Activated T-helper 2 cell treated with anti-CD3 and anti-CD28 coated beads, Interferon-gamma antibody, Interleukin-2, Interleukin-4, amounts not matched to agents 10 μg/mL and 5 μg/mL and 100 μg/mL, durations not matched to agents 14 hours and 24 hours and 36 hours (primary cell): ENCODE data around the gene ZNF236. TPM values are rescaled to one million over a fixed set of nuclear protein-coding genes. Genes with fewer than 3 reads are reported as not detected.
A peak's percentile ranks its signal among the peaks of the same experiment; 100 is the strongest.

Experiments used
- DNase-seq: peaks from one replicate; pipeline ENCODE4 v3.0.0; 2021; ENCODE audit warnings: low spot score
- H3K27ac Mint-ChIP-seq: one replicate; pipeline ENCODE4 v1.8.0; 2021; ENCODE audit warnings: mixed read lengths
- H3K27me3 Mint-ChIP-seq: one replicate; pipeline ENCODE4 v1.8.0; 2021; ENCODE audit warnings: low read depth, mixed read lengths
- H3K36me3 Mint-ChIP-seq: one replicate; pipeline ENCODE4 v1.8.0; 2021; ENCODE audit warnings: low read depth, mixed read lengths
- H3K4me1 Mint-ChIP-seq: one replicate; pipeline ENCODE4 v1.8.0; 2021; ENCODE audit warnings: low read depth, mixed read lengths
- H3K4me3 Mint-ChIP-seq: one replicate; pipeline ENCODE4 v1.8.0; 2021; ENCODE audit warnings: low read depth, mild to moderate bottlenecking, moderate library complexity, mixed read lengths
- H3K9me3 Mint-ChIP-seq: one replicate; pipeline ENCODE4 v1.8.0; 2021; ENCODE audit warnings: mixed read lengths
- intact Hi-C: fragments of 100-400 bp; cut with micrococcal nuclease; formaldehyde crosslinking; loops from one replicate; pipeline ENCODE4 v1.15.1; 2023
- total RNA-seq: library from RNA; stranded (reverse); gene quantifications from 2 replicates; pipeline ENCODE4 v1.2.3, GENCODE V29; 2022

Gene ZNF236
- total RNA-seq, 1 donor from 2014 or later = 19.8 TPM

DNA sequence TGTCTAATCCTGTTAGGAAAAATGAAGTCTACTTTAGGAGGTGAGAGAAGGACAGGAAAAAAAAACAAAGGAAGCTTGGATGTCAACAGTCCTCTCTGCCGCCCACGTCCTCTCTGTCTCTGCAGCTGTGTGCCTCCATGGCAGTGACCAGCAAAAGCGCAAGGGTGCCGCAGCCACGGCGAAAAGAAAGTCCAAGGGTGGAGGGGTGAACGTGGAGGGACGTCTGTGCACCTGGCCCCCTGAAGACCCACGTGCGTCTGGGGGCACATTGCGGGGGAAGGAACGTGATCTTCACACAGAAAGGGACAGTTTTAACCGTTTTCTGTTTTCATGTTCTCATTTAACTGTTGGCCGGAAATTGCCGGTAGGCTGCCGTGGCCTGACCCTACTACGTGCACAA, 157.5 kb downstream of the ZNF236 start:
- H3K36me3 Mint-ChIP-seq = no peaks in the 10 kb centered on the region
- H3K9me3 Mint-ChIP-seq = no peaks in the 10 kb centered on the region
- H3K27me3 Mint-ChIP-seq = no peaks in the 10 kb centered on the region
- no peak overlapping the region for H3K27ac Mint-ChIP-seq
- intact Hi-C loops = no loop called here
- peaks cover 4% of the 10 kb centered on the region for H3K4me1 Mint-ChIP-seq
- DNase-seq = peak; percentile 1
- H3K4me3 Mint-ChIP-seq = no peak overlapping the region

DNA sequence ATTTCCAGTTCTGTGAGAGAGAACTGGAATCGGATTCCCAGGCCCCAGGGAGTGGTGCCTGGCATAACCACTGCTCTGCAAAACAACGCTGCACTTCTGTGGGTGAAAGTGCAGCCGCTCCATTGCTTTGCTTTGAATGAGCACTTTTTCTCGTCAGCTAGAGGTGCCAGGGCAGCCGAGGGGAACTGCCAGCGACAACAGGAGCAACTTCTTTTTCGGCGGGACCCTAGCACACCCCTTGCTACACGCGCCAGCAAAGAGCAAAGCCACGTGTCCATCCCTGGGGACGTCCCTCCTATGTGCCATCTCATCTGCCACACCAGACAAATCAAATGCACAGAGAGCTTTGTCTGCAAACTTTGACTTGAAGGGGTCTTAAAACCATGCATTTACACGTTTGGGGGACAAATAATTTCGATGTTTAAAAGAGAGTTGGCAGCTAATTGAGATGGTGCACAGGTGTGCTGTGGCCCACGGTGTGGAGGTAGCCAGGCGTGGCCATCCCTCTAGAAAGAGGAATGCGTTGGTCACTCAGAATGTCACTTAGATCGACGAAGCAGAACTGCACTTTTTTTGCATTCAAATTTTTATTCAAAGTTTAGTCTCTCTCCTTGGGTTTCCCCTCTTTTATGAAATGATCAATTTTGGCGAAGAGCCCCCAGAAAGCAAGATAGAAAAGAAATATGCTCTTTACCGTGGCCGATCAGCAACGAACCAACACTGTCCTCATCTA, 158.5 kb downstream of the ZNF236 start:
- no peaks in the 10 kb centered on the region for H3K36me3 Mint-ChIP-seq
- no peak overlapping the region for H3K4me3 Mint-ChIP-seq
- H3K27me3 Mint-ChIP-seq = no peaks in the 10 kb centered on the region
- no peaks in the 10 kb centered on the region for H3K9me3 Mint-ChIP-seq
- DNase-seq = peak; percentile 3
- peaks cover 4% of the 10 kb centered on the region for H3K4me1 Mint-ChIP-seq
- no peak overlapping the region for H3K27ac Mint-ChIP-seq
- intact Hi-C loops = no loop called here

DNA sequence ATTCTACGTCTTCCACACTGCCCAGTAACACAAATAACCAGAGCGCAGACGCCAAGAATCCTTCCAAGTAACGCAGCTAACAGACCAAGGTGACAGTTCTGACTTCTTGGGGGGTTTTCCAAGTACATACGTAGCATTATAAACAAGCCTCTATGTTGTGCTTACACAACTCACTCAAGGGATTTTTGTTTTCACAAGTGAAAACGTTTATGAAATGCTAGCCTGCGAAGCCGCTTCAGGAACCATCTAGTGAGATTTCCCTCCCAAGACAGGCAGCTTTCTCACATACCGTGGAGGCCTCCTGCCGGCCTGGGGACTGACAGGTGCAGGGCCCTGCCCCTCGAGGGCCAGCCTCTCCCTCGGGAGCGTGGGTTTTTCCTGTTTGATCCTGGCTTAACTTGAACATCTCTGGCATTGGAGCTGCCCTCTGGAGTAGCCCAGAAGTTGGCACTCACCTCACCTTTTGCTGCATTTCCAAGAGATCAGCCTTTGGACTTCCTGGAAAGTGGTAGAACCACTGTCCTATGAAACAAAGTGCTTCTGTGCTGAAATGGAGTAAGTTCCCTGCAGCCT, 159.1 kb downstream of the ZNF236 start:
- H3K27me3 Mint-ChIP-seq = no peaks in the 10 kb centered on the region
- DNase-seq = peak; percentile 2
- H3K36me3 Mint-ChIP-seq = no peaks in the 10 kb centered on the region
- H3K27ac Mint-ChIP-seq = no peak overlapping the region
- no peaks in the 10 kb centered on the region for H3K9me3 Mint-ChIP-seq
- intact Hi-C loops = no loop called here
- H3K4me3 Mint-ChIP-seq = no peak overlapping the region
- H3K4me1 Mint-ChIP-seq = peaks cover 4% of the 10 kb centered on the region

DNA sequence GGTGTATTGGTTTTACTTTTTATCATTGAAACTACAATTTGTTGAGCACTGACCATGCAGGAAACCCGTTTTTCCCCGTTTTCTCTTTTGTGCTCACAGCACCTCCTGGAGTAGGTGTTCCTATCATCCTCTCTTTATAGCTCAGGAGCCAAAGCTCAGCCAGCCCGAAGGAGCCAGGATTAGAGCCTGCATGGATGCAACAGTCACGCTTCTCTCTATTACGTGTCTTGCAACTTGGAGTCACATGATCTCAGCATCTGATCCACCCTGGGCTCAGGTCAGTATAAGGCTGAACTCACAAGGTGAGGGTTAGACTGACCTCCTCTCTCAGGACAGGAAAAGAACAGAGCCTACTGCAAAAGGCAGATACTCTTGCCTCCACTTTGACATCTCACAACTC, 159.7 kb downstream of the ZNF236 start:
- Mint-ChIP-seq H3K36me3 (no peaks in the 10 kb centered on the region), H3K9me3 (no peaks in the 10 kb centered on the region), H3K4me1 (peaks cover 4% of the 10 kb centered on the region), H3K27ac (no peak overlapping the region), H3K4me3 (no peak overlapping the region), H3K27me3 (no peaks in the 10 kb centered on the region)
- intact Hi-C loops = no loop called here
- peak; percentile 3 for DNase-seq

DNA sequence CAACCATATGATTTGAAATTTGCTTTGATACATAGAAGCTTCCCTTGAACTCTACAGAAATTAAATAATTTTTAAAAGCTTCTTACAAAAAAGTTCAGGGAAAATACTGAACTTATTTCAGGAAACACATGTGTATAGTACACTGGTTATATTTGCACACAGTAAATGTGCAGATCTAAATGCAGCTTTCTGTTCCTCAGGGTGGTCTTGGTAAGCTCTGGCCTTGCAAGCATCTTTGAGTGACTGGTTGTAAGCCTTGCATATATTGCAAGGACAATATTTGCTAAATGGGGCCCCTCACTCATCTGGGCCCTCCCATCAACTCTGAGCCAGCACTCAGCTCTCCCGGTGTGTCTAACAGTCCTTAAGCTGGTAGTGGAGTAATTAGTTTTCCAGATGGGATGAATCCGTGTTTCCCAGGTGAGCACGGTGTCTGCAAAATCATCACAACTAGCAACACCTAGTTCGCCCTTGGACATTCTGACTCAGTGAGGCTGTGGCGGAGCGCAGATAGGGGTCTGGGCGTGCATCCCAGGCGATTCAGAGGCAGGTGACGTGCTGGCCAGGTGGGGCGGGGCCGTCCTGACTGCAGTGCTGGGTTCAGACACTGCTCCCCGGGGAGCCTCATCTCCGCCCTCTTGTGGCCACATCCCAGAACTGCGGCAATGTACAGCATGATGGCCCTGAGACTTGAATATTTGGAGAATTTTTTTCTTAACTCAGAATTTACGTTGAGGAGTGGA, 160.7 kb downstream of the ZNF236 start:
- intact Hi-C loops = loop anchor here (1.0 kb wide), 3 partner anchors 61 to 180 kb away; no protein-coding TSS in a partner anchor
- peak; percentile 80 for DNase-seq
- peaks cover 4% of the 10 kb centered on the region for H3K4me1 Mint-ChIP-seq
- H3K9me3 Mint-ChIP-seq = no peaks in the 10 kb centered on the region
- H3K27me3 Mint-ChIP-seq = no peaks in the 10 kb centered on the region
- H3K4me3 Mint-ChIP-seq = no peak overlapping the region
- no peaks in the 10 kb centered on the region for H3K36me3 Mint-ChIP-seq
- H3K27ac Mint-ChIP-seq = no peak overlapping the region

DNA sequence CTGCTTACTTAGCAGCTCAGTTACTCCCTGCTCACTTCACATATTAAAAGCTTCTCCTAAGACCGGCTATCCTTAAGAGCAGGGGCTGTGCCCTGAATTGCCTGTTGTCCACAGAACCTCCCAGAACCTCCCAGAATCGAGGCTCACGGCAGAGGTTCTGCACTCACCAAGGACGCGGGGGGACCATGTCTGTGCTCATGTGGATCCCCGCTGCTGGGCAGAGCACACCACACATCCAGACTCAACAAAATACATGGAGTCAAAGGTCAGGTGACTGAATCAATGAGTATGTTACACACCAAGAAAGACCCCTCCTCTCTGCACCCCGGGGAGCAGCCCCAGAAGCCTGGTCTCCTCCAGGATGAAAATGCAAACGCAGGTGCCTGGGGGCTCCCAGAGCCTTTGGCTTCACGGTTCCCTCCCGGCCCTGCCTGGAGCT, 161.3 kb downstream of the ZNF236 start:
- intact Hi-C loops = loop anchor here (1.0 kb wide), 3 partner anchors 61 to 180 kb away; no protein-coding TSS in a partner anchor
- peaks cover 4% of the 10 kb centered on the region for H3K4me1 Mint-ChIP-seq

DNA sequence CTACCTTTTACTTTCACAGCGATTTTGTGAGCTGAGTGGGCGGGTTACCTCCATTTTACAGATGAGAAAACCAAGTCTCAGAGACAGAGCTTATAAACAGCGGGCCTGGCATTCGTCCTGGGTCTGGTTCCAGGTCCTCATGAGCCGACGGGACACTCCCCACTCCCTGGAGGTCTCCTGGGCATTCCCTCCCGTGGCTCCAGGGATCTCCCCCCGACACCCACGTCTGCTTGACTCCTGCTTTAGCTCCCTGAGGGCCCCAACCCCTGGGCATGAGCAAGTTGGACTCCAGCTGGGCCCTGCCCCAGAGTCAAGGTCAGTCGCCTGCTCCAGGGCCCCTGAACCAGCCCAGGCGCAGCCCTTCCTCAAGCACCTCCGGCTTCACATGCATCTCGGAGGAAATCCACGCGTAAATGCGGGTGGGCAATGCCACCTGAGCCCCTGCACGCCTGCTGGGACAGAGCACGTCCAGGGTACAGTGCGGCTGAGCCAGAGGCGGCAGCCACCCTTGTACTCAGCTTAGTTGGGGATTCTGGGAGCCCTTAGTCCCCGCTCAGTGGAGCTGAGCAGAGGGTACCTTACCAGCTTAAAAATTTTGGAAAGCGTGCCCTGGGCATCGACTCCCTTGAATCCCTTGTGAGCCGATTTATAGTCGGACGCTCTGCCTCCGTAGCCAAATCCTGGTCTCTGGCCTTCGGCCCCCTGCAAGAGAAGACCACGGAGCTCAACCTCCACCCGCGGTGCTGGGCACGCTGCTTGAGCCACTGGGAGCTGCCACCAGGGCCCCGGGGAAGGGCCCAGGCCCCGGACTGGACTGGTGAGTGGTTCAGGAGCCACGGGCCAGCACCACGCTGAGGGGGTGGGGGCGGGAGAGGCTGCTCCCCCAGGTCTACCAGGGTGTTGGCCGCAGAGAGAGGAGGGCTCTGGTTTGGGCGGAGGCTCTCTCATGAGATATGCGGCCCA, 162.1 kb downstream of the ZNF236 start:
- no peak overlapping the region for H3K4me3 Mint-ChIP-seq
- H3K4me1 Mint-ChIP-seq = peaks cover 4% of the 10 kb centered on the region
- H3K27ac Mint-ChIP-seq = no peak overlapping the region
- intact Hi-C loops = no loop called here
- no peaks in the 10 kb centered on the region for H3K9me3 Mint-ChIP-seq
- DNase-seq = peak; percentile 6
- no peaks in the 10 kb centered on the region for H3K36me3 Mint-ChIP-seq
- no peaks in the 10 kb centered on the region for H3K27me3 Mint-ChIP-seq

More for the DNA sequence above, 161.3 kb downstream of the ZNF236 start:
- Mint-ChIP-seq H3K27ac (no peak overlapping the region), H3K36me3 (no peaks in the 10 kb centered on the region), H3K9me3 (no peaks in the 10 kb centered on the region), H3K4me3 (no peak overlapping the region), H3K27me3 (no peaks in the 10 kb centered on the region)
- DNase-seq = peak; percentile 7

DNA sequence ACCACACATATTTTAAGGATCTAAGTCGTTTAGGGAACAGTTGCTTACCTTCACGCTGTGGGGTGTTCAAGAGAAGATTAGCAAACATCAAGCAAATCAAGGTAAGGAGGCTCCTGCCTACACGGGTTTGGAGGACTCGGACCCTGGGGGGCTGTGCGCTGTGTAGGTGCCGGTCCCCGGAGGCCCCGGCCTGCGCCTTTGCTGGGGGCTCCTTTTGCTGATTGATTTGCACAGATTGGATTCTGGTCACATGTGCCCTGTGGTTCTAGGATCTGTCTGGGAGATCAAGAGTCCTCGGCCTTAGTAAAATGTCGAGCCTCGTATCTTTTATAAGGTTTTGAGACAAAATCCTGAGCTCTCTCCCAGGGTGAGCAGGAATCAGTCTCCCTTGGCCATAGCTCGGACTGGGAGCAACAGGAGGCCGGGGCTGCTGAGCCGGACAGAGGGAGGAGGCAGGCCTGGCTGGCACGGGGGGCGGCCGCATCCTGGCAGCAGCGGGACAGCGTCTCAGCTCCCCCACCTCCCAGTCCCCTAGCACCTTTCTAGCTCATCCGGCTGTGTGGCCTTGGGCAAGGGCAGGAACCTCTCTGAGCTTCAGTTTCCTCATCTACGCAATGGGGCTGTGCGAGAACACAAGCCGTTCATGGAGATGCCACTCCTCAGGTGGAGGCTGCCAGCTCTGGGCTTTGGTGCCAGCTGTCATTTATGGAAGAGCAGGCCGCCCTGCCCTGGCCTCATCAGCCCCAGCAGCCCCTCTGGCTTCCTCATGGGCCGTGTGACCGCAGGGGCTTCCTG, 163.0 kb downstream of the ZNF236 start:
- Mint-ChIP-seq H3K4me3 (no peak overlapping the region), H3K9me3 (no peaks in the 10 kb centered on the region), H3K27ac (no peak overlapping the region), H3K36me3 (no peaks in the 10 kb centered on the region), H3K27me3 (no peaks in the 10 kb centered on the region), H3K4me1 (peaks cover 4% of the 10 kb centered on the region)
- DNase-seq = peak; percentile 4
- intact Hi-C loops = no loop called here

DNA sequence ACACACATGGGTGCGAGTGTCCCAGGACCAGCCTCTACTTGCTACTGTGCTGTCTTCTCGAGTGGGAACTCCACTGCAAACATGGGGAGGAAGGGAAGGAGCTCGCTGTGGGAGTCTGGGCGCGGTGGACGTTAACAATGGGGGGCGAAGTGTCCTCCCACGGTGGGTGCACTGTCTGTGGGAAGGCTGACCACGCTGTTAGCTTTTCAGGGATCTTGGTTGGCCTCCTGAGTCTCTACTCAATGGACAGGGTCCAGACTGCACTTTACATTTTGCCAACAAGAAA, 163.5 kb downstream of the ZNF236 start:
- no peak overlapping the region for H3K27ac Mint-ChIP-seq
- H3K4me1 Mint-ChIP-seq = peaks cover 4% of the 10 kb centered on the region
- no peak overlapping the region for H3K4me3 Mint-ChIP-seq
- no peak for DNase-seq
- no peaks in the 10 kb centered on the region for H3K9me3 Mint-ChIP-seq
- intact Hi-C loops = no loop called here
- H3K36me3 Mint-ChIP-seq = no peaks in the 10 kb centered on the region
- H3K27me3 Mint-ChIP-seq = no peaks in the 10 kb centered on the region

DNA sequence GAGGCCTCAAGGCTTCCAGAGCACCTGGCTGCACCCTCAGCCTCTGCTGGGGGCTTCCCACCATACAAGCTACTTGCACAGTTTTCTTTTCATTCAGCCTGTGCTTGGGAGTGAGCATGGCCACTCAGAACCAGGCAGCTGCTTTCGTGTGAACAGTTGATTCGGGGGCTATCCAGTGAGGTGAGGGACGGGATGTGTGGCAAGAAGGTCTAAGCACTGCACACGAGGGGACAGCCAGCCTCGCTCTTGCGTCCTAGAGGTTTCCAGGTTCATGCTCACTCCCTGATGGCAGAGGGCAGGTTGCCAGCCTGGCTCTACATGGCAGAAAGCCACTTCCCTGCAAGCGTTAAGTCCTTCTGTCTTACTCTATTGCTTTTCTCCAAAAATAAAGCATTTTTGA, 164.0 kb downstream of the ZNF236 start:
- H3K4me3 Mint-ChIP-seq = no peak overlapping the region
- DNase-seq = no peak
- no peaks in the 10 kb centered on the region for H3K9me3 Mint-ChIP-seq
- H3K36me3 Mint-ChIP-seq = no peaks in the 10 kb centered on the region
- H3K27ac Mint-ChIP-seq = no peak overlapping the region
- no peaks in the 10 kb centered on the region for H3K27me3 Mint-ChIP-seq
- intact Hi-C loops = no loop called here
- H3K4me1 Mint-ChIP-seq = peaks cover 4% of the 10 kb centered on the region

DNA sequence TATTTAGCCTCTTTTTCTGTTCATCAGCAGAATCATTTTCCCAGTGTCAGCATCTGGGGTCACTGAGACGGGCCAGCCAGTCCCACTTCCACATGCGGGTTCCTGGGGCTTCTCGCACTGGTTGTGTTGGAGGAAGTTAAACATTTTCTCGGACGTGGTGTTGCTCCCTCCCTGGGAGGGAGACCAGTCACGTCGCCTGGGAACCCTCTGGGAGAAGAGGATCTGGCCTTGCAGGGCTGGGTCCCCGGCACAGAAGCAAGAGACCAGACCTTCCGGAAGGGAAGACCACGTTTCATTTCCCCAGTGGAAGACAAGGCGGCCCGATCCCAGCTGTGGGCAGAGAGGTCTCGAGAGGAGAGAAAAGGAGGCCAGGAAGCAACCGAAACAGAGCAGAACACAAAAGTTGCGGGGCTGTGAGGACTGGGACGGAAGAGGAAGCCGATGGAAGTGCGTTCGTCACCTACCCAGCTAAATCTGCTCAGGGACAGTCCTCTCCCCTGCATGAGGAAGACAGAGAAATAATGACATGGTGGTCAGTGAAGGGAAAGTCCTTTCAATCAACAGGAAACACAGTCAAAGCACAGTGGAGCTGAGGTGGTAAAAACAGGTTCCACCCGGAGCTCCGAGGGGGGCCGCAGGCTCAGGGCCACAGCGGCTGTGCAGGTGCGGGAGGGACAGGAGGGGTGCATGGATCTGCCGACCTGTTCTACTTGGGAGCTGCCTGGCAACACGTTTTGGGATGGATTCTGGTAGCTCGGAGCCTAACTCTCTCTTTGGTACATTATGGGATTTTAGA, 165.9 kb downstream of the ZNF236 start:
- no peaks in the 10 kb centered on the region for H3K9me3 Mint-ChIP-seq
- peaks cover under 1% of the 10 kb centered on the region for H3K4me1 Mint-ChIP-seq
- no peak overlapping the region for H3K27ac Mint-ChIP-seq
- no peaks in the 10 kb centered on the region for H3K36me3 Mint-ChIP-seq
- no peak overlapping the region for H3K4me3 Mint-ChIP-seq
- DNase-seq = no peak
- no peaks in the 10 kb centered on the region for H3K27me3 Mint-ChIP-seq
- intact Hi-C loops = no loop called here
